Measurements from ENCODE around the gene ERC1.

ERC1 gene

DNA sequence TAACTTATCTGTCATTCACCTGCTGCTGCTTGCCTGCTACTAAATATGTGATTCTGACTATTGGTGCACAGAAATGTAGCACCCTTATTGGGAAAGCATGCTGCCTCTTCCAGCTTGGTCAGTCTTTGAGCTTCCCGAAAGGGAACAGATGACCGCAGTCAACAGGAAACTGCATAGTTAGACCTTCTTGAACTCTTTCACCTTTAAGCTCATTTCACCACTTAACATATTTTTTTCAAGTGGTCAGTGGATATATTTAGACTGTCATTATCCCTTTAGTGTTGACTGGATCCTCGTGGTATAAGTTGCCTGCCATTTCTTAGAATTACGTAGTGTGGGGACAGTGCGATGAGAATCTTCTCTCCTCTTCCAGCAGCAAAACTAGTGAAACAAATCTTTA lies 378.4 kb downstream of the ERC1 start:
- DNase-seq = no peak

GRCh38 chr12:1369938-1370500 lies 379.0 kb downstream of the ERC1 start:
- DNase-seq = no peak

- no peak for DNase-seq
Measured at GRCh38 chr12:1373901-1374735, 383.1 kb downstream of the ERC1 start.

GRCh38 chr12:1375323-1375722 lies 384.3 kb downstream of the ERC1 start:
- no peak for DNase-seq

DNA sequence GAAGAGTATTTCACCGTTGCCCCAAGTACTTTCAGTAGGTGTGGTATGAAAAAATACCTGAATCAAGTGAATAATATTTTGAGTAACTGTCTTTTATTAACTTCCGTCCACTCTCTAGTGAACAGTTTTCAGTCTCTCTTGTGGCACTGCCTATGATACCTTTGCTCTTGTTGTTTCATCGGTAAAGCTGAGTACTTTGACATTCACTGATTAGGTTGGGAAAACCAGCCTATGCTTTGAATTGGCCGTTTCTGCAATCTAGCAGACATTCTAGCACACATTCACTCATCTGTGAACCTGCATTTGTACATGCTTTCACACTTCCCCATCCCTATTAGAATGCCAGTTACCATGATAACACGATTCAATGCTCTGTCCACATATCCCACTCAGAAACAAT lies 386.1 kb downstream of the ERC1 start:
- DNase-seq = no peak

DNA sequence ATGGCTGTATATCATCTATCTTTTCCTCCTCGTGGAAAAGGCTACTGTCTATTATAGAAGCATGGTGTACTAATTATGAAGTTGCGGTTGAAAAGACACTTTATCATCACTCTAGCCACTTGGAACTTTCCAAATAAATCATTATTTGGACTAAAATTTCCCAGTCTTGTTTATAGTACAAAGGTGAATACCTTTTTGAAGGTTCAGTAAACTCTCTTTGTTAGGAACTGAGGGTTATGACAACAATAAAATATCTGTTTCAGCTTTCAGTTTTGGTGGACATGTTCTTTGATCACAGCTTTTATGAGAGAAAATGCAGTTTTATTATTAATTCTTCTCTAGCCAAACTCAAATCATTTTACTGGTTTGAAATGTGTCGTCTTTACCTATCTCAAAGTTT lies 386.7 kb downstream of the ERC1 start:
- no peak for DNase-seq

DNA sequence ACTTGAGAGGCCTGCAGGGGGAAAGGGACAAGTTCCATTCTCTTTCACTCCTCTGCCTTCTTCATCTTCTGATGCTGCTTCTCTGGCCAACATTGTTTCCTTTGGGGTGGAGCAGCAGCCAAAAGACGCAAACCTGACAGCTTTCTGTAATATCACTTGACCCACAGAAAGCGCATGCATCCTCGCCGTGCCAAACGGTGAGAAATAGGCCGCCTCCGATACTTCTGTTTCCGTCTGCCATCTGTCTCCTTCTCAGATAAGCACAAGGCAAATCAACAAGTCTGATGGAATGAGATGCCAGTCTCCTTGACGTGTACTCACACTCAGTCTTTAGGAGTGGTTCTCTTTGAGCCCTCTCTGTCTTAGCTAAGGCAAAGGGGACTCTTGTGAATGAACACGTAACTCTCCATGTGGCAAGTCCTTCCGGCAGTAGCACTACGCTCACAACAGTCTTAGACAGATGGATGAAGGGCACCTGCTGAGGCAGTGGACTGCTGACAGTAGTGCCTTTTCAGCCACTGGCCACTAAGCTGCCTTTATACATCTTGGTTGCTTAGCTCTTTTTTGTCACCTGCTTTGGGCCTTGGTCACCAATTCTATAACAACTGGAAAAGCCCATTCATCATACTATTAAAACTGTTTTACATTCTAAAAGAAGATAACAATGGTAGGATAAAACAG lies 389.3 kb downstream of the ERC1 start:
- DNase-seq = no peak

DNA sequence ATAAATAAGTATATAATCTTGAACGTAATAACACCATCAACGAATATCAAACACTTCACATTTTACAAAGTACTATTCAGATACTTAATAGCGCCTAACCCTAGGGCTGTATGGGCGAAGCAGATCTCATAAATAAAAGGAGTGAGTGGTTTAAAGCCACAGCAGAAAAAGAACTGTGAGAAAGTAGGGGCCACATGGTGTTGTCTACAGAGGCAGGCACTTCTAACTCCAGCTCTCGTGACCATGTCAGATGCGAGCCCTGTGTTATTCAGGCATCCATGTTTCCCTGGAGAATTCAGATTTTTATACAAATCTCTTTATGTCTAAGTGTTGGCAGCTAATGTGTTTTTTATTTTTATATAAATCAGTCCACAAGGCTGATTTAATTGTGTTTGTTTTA lies 391.1 kb downstream of the ERC1 start:
- no peak for DNase-seq

GRCh38 chr12:1382826-1383225 lies 391.8 kb downstream of the ERC1 start:
- DNase-seq = no peak

- no peak for DNase-seq
Measured at GRCh38 chr12:1383758-1384157, 392.7 kb downstream of the ERC1 start.

GRCh38 chr12:1384910-1385309 lies 393.9 kb downstream of the ERC1 start:
- no peak for DNase-seq

GRCh38 chr12:1391722-1392121 lies 400.7 kb downstream of the ERC1 start:
- DNase-seq = no peak

DNA sequence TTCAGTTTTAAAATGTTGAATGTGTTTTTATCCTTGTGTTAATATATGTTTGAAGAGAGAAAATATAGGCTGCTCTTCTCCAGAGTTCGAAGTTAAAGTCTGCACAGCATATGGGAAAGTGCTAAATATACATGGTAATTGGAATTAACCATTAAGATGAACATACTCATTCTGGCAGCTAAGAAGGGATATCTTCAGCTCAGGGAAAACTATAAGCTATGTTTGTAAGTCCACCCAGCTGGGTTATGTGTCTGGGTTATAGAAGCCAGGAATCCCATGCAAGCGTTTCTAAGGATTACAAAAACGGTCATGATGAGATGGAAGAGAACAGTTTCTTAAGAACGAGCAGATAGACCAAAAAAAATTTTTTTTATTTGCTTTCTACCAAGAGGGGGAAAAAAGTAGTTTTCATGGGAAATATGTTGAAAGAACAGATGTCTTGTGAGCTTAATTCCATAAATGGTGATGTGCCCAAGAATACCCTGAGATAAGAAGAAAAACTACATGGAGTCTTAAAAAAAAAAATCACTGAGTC lies 404.5 kb downstream of the ERC1 start:
- DNase-seq = no peak

GRCh38 chr12:1398673-1399072 lies 407.6 kb downstream of the ERC1 start:
- no peak for DNase-seq

GRCh38 chr12:1401891-1402290 lies 410.9 kb downstream of the ERC1 start:
- DNase-seq = no peak

DNA sequence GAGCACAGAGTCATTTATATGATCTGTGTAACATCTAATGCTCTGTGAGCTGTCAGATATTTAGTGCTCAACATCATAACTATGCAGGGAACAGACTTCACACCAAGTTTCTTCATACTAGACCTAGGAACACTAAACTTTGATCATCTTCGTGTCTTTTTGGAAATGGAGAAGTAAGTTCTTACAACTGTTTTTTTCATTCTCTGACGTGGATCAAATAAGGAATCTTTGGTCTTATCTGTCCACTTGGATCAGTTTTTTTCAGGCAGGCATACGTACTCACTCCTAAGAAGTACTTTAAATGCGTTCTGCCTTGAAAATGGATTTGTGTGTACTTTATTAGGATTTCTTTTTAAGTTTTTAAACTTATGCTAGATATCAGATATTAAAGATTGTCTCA lies 412.4 kb downstream of the ERC1 start:
- DNase-seq = no peak

DNA sequence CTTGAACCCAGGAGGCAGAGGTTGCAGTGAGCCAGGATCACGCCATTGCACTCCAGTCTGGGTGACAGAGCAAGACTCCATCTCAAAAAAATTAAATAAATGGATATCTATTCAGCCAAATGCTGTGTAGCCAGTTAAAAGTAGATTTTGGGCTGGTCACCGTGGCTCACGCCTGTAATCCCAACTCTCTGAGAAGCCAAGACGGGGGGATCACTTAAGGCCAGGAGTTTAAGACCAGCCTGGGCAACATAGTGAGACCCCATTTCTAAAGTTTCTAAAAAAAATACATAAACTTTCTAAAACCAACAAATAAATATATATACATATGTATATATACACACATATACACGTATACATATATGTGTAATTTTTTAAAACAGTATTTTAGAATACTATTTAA lies 414.6 kb downstream of the ERC1 start:
- no peak for DNase-seq

DNA sequence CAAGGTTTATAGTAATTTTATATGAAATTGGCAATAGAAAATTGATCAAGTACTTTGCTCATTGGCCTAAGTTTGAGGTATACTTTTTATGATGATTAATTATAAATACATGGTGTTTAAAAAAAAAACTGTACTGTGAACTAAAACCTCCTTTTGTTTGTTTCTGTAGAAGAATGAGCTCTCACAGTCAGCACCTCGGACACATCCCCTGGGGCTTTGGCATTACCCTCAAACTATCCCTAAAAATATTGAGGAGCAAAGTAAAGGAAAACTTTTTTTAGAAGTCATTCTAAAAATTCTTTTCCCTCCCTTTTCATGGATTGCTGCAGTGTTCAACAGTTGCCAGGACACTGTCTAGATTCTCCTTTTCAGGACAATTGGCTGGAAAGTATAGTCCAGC lies 419.8 kb downstream of the ERC1 start:
- DNase-seq = no peak

GRCh38 chr12:1413930-1414329 lies 422.9 kb downstream of the ERC1 start:
- DNase-seq = no peak

- no peak for DNase-seq
Measured at GRCh38 chr12:1418144-1418543, 427.1 kb downstream of the ERC1 start.

DNA sequence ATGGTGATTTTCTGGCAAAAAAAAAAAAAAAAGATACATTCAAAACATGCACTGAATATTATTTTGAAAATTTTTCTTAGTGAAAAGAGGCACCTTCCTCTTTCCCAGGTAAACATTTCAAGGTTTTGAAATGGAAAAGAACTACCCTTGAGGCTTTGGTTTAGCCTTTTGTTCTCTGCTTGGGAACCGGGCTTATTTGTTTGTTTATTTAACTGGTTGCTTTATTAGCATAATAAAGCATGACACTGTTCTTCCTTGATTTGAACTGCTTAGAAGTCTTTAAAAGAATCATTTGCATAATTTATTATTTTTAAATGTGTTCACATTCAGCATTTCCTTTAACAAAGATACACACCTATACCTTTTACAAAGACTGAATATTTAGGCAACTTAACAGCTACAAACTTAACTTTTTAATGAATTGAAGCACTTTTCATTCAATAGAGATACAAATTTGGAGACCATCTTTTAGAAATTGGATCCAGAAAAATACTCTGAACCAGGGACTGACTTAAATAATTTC lies 428.9 kb downstream of the ERC1 start:
- no peak for DNase-seq

GRCh38 chr12:1421091-1421846 lies 430.2 kb downstream of the ERC1 start:
- no peak for DNase-seq
